Cardiac septum (tissue), 1 donor: Measurements from ENCODE around the gene CLSTN1. TPM values are rescaled to one million over a fixed set of nuclear protein-coding genes. Genes with fewer than 3 reads are reported as not detected.

ENCODE experiments used
- DNase-seq: peaks from one replicate; pipeline ENCODE4 v3.0.0-alpha.2; 2020; ENCODE audit warnings: low spot score
- intact Hi-C: fragments of 100-400 bp; cut with DNase I; formaldehyde crosslinking; loops from one replicate; pipeline ENCODE4 v1.14.0; 2022
- total RNA-seq: library from RNA; stranded (reverse); fragmentation: NEBNext Ultra II Directional; extraction: Animal tissue kit (Norgen Biotek cat#: 25700); gene quantifications from one replicate; pipeline ENCODE4 v1.2.1, GENCODE V29; 2021
- donor health status: DM: no; HTN: no; CAD: no.

CLSTN1 gene
- total RNA-seq, 1 donor from 2014 or later = 59.1 TPM

DNA sequence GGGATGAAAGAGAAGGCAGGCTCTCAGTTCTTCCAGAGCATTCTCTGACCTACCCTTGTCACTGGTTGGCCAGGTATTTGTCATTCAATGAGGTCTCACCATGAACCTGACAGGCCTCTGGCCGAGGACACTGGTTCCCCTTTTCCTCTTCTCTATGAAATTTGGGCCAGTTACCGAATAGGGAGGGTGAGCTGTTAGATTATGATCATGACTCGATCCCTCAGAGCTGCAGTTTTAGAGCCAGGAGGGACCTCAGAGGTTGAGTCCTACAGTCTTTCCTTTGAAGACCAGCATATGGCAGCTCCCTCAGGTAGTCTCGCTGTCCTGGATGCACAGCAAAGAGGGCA lies 29.5 kb upstream of the CLSTN1 start:
- DNase-seq = no peak
- intact Hi-C loops = no loop called here

DNA sequence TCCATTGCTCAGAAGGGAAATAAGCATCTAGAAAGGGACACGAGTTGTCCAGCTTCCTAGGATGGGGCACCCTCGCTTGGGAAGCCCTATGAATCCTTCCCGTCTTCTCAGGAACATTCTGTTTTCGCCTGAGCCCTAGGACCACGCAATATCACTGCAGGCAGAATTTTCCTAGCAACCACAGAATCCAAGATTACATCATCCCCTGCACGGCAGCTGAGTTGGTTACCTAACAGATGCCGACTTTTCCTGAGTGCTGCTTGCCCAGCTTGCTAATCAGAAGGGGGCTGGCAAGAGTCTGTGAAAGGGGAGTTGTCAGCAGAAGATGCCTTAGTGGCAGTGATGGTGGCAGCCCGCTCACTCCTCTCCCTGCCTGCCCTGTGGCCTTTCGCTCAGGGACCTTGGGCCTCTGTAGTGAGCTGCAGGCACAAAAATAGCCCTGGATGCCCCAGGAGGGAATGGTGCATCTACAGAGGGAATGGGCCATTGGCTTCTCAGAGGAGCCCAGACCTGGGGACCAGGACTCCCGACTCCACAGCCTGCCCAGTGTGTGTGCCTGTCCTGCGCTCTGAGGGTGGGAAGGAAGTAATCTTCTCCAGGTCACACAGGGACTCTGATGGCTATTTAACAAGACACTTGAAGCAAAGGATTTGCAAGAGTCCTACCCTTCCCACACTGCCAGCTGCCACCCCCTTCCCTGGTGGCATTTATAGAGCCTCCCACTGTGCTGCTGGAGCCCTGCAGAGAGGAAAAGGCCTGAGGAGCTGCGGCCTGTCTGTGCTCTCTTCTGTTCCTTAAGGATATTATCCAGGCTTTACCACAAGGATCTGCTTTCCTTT lies 28.9 kb upstream of the CLSTN1 start:
- DNase-seq = no peak
- intact Hi-C loops = no loop called here

DNA sequence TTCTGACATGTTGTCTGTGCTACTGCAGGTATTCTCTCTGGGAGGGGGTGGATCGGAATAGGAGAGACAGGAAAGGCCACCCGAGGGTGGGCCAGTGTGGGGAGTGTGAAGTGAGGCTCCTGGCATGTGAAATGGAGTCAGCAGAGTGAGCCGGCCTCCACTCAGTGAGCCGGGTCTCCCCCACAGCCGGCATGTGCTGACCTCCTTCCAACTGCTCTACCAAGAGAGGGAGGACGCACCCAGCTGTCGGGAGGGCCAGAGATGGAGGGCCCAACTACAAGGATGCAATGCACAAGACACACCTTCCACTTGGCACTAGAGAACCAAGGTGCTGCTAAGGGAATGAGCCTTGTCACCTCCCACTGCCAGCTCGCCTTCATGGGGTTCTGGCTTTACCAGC lies 28.2 kb upstream of the CLSTN1 start:
- intact Hi-C loops = no loop called here
- no peak for DNase-seq

DNA sequence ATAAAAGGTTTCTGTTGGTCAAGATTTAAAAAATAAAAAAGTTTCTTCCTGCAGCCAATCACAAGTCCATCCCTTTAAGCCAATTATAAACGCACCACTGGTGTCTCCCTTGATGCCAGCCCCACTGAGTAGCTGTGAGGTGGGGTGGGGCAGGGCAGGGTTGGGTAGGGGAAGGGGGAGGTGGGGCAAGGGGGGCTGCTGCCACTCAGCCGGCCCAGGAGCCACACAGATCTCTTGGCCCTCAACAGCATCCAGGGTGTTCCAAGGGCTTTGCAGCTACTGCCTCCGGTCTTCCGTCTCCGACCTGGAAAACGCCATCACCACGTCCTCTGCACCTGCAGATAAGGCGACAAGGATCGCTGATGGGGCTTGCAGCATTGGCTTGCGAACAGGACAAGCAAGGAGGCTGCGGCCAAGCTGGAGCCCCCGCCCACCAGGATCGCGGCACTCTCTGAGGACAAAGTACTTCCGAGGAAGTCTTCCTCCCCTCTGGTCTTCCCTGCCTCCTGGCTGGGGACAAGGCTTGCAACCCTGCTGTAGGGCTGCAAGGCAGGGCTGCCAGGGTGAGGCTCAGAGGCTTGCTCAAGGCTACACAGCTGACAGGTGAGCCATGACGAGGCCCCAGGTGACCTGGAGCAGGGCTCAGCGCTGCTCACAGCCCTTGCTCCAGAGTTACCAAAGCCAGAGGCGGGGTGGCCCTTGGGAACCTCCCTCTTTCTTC lies 26.8 kb upstream of the CLSTN1 start:
- DNase-seq = no peak
- intact Hi-C loops = no loop called here

DNA sequence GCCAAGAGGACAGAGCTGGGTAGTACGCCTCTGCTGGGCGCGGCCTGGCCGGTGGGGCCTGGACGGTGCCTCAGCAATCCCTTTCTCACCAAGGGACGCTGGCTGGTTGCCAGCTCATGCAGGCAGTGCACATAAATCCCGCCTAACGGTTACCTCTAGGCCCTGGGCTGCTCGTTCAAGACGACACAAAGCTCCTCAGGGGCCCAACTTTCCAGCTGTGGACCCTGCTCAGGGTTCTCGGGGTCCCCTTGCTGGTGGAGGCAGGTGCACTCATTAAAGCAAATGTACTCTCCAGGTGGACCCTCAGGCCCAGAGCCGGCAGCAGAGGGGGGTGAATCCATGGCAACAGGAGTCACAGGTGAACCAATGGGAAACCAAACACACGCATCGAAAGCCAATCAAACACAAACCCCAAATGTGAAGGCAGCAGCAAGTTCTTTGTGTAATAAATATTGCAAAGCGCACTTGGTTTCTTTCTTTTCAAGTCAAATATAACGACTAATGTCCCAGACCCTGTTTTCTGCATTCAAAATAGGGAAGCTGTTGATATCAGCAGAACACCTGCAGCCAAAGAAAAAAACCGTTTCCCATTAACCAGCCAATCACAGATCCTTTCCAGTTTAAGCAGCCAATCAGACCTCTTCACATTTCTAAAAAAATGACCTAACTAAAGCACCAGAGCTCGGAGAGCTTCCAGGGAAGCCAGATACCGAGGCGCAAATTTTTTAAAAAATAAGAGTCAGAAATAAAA lies 26.1 kb upstream of the CLSTN1 start:
- intact Hi-C loops = no loop called here
- no peak for DNase-seq

DNA sequence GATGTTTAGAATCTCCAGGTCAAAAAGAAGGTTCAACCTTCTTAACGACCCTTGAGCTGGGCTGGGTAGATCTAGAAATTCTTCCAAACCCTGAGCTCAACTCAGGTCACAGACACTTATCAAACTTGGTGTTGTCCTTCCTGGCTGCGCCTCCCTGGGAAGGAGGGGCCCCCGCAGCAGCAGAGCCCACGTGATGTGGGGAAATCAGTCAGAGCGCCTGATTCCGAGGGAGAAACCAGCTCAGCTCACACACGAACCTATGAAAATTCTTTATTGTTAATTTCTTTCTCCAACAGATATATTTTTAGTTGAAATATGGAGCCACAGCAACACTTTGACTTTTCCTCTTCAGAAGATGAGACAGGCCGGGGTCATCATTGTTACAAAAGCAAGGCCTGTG lies 24.3 kb upstream of the CLSTN1 start:
- intact Hi-C loops = no loop called here
- DNase-seq = no peak

DNA sequence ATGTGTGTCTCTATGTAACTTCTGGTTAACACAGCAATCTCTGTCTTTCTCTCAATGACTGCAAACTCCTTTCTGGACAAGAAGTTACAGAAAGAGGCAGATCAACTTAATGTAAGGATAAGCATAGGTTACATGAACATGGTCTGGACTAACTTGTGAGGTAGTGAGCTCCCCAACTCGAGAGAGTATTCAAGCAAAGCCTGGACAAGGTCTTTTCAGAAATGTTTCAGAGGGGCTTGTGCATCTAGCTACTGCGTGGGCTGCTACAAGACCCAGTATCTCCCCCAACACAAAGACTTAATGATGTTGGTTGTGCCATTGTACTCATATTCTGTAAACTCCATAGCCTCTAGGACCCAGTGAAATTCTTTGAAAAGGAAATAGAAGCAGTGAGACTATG lies 23.5 kb upstream of the CLSTN1 start:
- DNase-seq = no peak
- intact Hi-C loops = no loop called here

DNA sequence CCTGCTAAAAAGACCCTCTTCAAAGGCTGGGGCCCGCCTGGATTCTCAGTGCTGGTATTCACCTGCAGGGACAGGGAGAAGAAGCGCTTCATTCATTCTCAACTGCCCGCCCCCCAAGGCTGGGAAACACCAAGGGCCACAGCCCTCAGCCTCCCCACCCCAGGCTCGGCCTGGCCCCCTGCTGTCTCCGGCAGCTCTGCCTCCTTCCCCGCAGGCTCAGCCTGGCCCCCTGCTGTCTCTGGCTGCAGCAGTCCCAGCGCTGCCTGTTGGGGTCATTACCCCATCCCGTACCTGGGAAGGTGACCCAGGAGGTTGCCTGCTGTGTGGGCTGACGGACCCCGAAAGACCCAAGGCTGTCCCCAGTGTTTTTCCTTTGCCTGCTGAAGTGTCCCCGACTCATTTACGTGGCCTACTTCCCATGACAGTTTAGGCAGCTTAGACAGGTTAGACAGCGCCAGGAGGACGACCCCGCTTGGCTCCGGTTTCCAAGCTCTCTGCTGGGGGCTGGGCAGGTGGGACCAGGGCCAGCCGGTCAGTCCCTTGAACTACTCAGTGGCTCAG lies 22.9 kb upstream of the CLSTN1 start:
- no peak for DNase-seq
- intact Hi-C loops = no loop called here

DNA sequence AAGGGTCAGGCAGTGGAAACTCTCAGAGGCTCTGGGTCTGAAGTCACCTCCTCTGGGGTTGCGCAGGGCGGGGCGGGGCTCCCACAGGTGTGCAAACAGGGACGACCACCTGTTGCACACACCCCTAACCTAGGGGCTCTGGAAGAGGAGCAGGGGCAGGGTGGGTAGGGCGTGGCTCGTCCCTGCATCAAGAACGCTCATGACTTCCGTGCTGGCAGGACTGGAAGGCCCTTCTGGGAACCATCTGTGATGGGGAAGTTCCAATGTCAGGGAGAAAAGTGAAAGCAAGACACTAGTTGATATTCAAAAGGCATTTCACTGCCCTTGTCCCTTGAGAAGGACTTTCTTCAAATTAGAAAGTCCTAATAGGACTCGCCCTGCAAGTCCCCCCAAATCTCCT lies 22.1 kb upstream of the CLSTN1 start:
- DNase-seq = no peak
- intact Hi-C loops = no loop called here

DNA sequence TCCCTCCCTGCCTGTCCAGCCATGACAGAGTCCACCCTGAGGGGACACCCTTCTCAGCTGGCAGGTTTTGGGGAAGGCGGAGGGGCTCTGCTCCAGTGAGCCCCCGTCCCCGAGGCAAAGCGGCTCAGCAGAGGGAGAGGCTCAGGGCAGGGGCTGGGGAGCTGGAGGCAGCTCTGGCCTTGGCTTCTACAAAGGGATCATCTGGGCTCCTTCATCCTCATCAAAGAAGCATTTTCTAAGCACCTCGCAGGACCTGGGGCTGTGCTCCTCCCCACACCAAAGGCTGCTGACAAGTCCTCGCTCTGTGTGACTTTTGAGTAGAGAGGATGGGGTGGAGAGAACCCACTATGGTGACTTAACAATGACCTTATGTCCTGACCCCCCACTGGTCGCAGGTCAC lies 21.0 kb upstream of the CLSTN1 start:
- intact Hi-C loops = no loop called here
- no peak for DNase-seq

DNA sequence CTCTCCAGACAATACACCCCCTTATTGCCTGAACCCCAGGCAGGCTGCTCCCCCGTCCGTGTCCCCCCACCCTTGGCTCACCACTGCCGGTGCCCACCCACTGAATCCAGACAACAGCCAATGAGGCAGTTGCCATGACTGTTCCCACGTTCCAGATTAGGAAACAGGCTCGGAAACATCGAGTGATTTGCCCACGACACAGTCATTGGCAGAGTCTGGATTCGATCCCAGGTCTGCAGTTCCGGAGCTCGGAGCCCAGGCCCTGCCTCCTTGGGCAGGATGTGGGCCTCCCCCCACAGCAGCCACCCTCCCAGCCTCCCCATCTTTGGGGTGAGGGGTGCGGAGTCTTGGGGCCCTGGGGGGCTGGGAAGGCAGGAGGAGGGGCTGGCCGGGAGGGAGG lies 20.3 kb upstream of the CLSTN1 start:
- DNase-seq = no peak
- intact Hi-C loops = no loop called here

DNA sequence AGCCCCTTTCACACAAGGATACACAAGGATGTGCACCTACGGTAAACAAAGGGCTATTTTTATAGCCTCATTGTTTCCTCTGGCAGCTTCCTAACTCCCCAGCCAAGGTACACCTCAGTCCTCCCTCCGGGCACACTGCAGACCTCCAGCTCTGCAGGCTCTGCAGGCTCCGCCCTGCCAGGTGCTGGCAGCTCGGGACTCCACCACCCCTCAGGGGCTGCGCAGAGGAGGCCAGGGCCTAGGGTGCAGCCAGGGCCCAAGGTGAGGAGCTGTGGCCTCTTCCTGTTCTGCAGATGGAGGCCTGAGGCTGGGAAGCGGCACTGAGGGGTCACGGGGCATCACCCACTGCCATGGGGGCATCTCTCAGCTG lies 19.8 kb upstream of the CLSTN1 start:
- intact Hi-C loops = no loop called here
- DNase-seq = no peak

DNA sequence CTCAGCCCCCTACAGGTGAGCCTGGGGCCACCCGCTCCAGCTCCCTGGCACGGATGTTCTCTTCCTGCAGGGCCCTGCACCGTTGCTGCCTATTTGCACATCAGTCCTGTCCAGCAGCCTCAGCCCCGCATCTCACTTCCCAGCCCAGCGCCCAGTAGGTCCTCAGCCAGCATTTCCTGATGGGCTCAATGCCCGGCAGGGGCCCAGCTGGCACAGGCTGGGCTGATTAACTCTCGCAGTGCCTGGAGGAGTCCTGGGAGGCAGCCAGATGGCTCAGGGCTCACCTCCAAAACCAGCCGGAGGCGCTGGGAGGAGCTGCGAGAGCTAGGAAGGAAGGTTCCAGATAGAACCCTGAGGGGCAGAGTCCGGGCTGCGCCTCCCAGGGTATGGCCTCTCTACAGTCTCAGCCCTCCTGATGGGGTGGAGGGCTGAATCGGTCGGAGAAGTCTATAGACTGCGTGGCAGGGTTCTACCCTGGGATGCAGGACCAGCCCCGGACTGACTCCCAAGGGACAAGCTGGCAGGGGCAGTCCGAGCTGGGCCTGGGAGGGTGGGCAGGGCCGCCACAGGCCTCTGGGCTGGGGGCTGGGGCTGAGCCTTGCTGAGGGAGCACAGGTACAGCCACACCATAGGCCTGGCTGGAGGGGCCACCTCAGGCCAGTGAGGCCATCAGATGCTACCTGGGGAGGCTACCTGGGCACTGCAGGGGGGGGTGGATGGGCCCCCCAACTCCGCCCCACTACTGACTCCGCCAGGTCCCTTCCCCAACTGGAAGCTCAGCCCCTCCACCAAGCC lies 19.2 kb upstream of the CLSTN1 start:
- DNase-seq = no peak
- intact Hi-C loops = no loop called here

DNA sequence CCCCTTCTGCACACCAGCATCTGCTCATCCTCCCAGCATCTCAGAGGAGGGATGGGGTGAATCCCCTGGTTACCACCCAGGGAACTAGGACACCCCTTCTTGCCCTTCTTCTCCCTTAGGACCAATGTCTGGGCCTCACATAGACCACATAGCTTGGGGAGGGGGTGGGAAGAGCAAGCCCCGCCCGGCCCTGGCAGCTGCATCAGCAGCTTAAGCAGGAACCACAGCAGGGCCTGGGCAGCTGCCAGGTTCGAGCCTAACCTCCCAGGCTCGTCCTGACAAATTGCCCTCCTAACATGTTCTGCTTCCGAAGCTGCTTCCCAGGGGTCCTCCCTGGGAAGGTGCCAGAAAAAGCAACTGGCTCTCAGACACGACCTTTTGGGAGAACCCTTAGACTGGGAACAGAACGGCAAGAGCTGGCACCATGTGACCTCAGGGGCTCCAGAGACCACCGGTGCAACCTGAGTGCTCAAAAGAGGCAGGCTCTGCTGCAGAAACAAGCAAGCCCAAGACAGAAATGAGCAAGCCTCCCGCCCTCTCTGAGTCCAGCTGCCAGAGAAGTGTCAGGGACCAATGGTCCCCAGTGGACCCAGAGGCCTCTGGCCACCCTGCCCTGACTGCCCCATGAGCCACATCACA lies 18.4 kb upstream of the CLSTN1 start:
- intact Hi-C loops = no loop called here

DNA sequence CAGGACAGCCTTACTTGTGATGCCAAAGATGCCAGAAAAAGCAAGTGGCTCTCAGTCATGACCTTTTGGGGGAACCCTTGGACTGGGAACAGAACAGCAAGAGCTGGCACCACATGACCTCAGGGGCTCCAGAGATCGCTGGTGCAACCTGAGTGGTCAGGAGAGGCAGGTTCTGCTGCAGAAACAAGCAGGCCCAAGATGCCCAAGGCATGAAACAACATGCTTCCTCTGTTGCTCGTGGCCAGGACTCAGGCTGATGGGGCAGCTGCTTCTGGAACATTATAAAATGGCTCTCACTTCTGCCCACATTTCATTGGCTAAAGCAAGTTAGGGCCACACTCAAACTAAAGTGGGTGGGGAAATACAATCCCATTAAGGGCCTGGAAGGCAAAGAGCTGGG lies 17.7 kb upstream of the CLSTN1 start:
- intact Hi-C loops = no loop called here
- DNase-seq = no peak

More for the DNA sequence above, 18.4 kb upstream of the CLSTN1 start:
- no peak for DNase-seq

DNA sequence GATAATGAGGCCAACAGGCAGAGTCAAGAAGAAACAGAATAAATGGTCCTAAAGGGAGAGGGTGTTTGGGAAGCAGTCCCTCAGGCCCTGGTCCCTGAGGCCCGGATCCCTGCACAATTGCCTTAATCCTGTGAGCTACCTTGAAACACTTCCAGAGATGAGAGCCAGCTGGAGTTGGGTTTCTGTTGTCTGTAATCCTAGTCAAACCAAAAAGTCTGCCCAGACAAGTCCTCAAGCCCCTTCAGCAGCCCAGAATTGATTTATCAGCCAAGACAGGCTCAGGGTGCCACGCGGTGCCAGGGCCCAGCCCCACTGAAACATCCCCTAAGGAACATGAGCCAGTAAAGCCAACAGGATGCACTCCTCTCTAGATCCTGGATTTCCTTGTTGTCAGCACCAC lies 16.4 kb upstream of the CLSTN1 start:
- no peak for DNase-seq
- intact Hi-C loops = no loop called here

DNA sequence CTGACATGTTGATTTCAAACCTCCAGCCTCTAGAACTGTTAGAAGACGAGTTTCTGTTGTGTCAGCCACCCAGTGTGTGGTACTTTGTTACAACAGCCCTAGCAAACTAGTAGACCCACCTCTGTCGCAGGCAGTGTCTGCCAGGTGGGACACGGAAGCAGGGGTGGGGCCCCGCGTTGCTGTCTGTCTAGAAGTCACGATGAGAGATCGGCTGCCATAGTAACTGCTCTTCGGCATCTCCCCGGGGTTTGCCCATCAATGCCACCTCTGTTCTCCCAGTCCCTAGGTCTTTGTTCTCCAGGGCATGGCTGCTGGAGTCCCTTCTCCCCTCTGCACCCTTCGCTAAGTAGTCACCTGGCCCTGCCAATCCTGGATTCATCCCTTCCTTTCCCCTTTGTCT lies 15.2 kb upstream of the CLSTN1 start:
- DNase-seq = no peak
- intact Hi-C loops = no loop called here

DNA sequence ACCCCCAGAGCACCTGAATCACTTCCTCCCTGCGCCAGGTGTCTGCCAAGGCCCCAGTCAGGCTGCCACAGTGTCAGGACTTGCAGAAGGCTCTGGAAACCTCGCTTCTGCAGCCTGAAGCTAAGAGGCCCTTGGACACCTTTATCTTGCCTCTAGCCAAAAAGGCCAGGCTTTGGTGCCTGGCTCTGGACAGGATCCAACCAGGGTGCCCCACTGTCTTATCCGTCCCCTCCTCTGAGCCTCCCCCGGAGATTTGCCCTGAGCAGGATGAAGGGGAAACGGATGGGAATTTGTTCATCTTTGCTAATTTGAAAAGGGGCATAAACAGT lies 12.8 kb upstream of the CLSTN1 start:
- DNase-seq = no peak
- intact Hi-C loops = no loop called here
